ENCODE results near the gene GRAP.

DNA sequence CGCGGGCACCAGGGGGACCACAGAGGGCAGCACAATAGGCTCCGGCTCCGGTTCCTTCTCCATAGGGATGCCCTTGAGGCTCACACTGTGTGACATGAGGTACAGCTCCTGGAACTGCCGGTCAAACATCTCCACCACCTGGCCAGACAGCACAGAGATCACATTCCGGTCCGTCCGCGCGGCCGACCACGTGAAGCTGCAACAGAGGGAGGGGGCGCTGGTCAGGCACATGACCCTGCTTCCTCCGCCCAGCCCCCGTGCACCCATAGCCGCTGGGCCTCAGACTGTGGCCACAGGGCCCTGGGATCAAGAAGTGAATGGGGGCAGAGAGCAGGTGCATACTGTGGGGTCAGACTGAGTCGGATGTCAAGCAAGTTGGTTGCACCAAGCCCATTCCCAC, 68.1 kb downstream of the GRAP start:
- TF ChIP-seq, protein P1, sequence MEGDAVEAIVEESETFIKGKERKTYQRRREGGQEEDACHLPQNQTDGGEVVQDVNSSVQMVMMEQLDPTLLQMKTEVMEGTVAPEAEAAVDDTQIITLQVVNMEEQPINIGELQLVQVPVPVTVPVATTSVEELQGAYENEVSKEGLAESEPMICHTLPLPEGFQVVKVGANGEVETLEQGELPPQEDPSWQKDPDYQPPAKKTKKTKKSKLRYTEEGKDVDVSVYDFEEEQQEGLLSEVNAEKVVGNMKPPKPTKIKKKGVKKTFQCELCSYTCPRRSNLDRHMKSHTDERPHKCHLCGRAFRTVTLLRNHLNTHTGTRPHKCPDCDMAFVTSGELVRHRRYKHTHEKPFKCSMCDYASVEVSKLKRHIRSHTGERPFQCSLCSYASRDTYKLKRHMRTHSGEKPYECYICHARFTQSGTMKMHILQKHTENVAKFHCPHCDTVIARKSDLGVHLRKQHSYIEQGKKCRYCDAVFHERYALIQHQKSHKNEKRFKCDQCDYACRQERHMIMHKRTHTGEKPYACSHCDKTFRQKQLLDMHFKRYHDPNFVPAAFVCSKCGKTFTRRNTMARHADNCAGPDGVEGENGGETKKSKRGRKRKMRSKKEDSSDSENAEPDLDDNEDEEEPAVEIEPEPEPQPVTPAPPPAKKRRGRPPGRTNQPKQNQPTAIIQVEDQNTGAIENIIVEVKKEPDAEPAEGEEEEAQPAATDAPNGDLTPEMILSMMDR (IDR thresholded peaks at IDR 0.05): no peak
- TF ChIP-seq POLR2A (IDR thresholded peaks at IDR 0.05): no peak

Measured in body of pancreas (tissue), 4 donors.